NB4 (cell line): Measurements from ENCODE around the gene HBS1L.

Experiments used
- DNase-seq: peaks from one replicate; pipeline ENCODE4 v3.0.0; 2010; ENCODE audit warnings: low read depth
- H3K4me3 ChIP-seq: one replicate; pipeline ENCODE4 v1.5.1; 2011; ENCODE audit warnings: mild to moderate bottlenecking, low read depth, low read length, moderate library complexity
- CTCF ChIP-seq: IDR thresholded peaks from one replicate; pipeline ENCODE4 v1.5.1; 2012; ENCODE audit warnings: low read depth, low read length
- MYC ChIP-seq: IDR thresholded peaks from 2 replicates; pipeline ENCODE4 v1.6.1; 2011; ENCODE audit warnings: low read depth, low read length
- POLR2A ChIP-seq: IDR thresholded peaks from 2 replicates; pipeline ENCODE4 v1.6.1; 2011; ENCODE audit warnings: mild to moderate bottlenecking; ENCODE audit not compliant: insufficient read length; ENCODE audit errors: extremely low read depth
- TF ChIP-seq, protein P1 (sequence below): IDR thresholded peaks from 2 replicates; pipeline ENCODE4 v1.6.1; 2011; ENCODE audit warnings: low read depth, low read length

Gene HBS1L

DNA sequence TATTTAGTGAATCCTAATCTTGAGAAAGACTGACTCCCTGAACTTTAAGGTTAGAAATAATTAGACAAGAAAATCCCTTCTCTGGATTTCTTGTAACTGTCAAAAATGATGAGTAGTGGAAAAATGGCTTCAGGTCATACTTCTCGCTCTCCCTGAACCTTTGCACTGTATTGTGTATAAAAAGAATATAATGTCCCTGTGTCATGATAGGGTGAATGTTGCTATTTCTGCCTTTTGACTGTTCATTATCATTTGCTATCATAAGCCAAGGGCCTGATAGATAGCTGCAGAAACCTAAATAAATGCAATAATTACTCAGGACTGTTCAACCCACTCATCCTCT is 144.1 kb downstream of the HBS1L start:
- no peak overlapping the region for H3K4me3 ChIP-seq
- TF ChIP-seq MYC (no peak), POLR2A (no peak), CTCF (no peak)
- TF ChIP-seq, protein P1, sequence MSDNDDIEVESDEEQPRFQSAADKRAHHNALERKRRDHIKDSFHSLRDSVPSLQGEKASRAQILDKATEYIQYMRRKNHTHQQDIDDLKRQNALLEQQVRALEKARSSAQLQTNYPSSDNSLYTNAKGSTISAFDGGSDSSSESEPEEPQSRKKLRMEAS: no peak
- DNase-seq: no peak
